Hematopoietic multipotent progenitor cell treated with erythropoietin and hydrocortisone succinate and interleukin-3 and kit ligand, for 17 days (in vitro differentiated cells): ENCODE data around the gene CRKL.
"Not testable (repeated sequence)": the region's sequence is repeated elsewhere in the genome, so short reads cannot be mapped to it uniquely, and the experiment has no call there.

Source experiments
- DNase-seq: peaks from one replicate; pipeline ENCODE4 v3.0.0-alpha.2; 2015; ENCODE audit warnings: low spot score

The CRKL gene, protein sequence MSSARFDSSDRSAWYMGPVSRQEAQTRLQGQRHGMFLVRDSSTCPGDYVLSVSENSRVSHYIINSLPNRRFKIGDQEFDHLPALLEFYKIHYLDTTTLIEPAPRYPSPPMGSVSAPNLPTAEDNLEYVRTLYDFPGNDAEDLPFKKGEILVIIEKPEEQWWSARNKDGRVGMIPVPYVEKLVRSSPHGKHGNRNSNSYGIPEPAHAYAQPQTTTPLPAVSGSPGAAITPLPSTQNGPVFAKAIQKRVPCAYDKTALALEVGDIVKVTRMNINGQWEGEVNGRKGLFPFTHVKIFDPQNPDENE

DNA sequence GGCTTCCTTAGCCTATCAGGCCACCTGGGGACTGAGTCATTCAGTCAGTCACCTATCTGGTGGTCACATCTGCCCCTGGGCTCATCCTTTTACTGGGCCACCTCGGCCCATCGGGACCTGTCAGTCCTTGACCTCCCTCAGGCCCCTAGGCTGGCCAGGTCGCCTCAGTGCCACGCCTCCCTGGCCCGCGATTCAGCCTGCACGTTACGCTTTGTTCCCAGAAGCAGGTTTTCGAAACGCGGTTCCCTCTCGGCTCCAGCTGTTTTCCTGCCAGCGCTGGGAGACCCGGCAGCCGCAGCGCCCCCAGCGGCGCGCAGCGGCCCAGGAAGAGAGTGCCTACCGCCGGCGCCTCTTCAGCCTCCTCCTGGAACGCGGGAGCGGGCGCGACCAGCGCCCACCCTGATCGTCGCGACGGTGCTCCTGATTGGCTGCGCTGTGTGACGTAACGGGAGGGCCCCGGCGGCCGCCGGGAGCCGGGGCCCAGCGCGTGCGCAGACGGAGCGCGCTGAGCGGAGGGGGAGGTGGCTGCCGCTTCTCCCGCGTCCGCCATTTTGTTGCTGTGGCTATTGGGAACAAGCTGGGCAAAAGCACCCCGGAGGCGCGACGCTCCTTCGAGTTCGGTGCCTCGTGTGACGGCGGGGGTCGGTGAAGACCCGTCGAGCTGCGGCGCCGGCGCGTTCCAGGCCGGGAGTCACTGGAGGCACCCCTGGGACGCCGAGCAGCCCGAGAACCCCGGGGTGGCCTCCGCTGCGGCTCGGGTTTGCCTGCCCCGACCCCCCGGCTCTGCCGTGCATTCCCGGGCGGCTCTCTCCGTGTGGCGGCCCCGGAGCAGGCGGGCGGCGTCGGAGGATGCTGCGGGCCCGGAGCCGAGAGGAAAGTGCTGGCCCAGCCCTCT is at the start of gene CRKL:
Gene CRKL, plus strand, starts transcription at position 492 of the 895 bp plus-strand sequence. CDS start 528 bp downstream, outside the sequence.
- peak; percentile 98 for DNase-seq

DNA sequence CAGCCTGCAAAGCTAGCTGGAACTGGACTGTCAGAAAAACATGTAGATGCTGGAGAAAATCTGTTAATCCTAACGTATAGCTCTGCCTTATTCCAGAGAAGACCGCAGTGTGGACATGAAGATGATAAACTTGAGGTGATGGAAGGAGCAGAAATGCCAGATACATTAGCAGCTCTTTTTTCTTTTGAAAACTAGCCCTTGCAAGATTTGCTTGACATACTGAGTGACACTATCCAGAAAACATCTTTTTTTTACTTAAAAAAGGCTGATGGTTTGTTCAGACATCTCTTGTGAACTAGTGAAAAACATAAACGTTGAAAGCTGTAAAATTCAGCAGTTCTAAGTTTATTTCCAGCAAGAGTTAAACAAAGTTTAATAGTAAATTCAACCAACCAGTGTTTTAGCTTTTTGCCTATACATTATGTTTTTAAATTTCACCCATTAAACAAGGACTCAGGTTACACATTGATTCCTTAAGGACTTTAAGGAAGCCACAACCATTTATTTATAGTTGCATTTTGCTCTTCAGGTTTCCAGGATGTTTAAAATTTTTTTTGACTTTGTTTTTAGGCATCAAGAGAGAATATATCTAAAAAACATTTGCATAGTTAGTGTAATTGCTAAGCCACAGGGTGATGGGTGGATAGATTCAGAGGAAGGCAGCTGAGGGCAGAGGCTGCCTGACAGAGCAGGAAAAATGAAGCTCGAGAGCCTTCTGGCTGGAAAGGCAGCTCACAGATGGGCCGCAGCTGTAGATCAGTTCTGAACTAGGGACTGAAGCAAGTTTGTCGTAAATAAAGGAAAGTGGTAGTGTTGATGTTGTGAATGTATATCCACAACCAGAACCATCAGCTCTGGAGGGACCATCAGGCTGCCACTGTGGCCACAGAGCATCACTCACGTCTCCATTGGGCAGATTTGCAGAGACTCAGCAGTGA is 48.9 kb upstream of the CRKL start:
- DNase-seq, result no peak

DNA sequence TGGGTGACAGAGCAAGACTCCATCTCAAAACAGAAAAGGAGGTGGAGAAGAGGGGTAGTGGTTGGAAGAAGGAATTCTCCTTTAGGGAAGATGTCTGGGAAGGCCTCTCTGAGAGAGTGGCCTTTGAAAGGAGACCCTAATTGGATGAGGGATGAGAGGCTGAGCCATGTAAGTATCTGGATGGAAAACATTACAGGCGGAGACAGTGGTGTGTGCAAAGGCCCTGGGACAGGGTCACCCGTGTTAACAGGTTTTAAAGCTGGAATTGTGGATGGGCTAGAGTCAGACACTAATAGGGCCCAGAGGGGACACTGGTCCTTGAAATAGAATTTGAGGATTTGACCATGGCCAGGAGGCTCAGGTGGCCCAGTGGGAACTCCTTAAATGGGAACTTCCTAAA is 48.0 kb upstream of the CRKL start:
- no peak for DNase-seq

DNA sequence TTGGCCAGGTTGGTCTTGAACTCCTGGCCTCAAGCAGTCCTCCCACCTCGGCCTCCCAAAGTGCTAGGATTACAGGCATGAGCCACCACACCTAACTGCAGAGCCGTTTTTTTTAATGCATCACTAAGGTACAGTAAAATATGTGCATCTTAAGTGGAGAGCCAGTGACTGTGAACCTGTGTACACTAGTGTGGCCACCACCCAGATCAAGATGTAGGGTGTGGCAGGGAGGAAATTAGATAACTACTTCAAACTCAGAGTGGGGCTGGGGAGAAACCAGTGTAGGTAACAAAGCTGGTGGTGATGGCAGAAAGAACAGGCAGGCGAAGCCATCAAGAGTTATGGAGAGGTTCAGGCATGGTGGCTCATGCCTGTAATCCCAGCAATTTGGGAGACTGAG is 44.0 kb upstream of the CRKL start:
- DNase-seq, result no peak

DNA sequence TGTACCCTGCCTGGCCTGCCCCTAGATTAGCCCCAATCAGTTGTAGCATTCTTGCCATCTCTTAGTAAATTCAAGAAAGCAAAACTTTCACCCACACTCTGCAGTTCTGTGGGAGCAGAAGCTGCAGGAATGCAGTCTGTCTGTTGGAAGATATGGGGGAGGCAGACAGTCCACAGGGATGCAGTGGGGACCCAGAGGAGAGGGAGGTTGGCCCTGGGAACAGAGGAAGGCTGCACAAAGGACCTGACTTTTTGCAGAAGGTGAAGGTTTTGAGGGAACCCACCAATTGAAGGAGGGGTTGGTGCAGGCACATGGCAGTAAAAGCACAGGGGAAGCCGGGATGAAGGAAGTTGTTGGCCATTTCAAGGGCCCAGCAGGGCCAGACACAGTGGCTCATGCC is 41.9 kb upstream of the CRKL start:
- DNase-seq, result no peak

DNA sequence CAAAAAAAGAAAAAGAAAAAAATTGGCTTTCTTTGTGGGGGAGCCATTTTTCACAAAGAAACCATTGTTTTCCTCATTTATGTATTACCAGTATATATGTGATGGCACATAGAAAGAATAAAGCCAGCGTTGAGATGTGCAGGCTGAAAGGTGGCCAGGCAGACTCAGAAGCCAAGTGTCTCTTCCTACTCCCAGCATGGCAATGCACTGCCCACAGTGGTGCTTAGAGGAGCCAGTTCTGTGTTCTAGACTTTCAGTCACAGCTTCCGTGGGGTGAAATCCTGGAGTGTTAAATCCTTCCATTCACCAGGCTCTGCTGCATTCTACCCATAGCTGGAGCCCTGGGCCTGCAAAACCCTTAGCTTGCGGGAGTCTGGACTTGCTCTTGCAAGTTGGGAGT is 39.5 kb upstream of the CRKL start:
- no peak for DNase-seq

DNA sequence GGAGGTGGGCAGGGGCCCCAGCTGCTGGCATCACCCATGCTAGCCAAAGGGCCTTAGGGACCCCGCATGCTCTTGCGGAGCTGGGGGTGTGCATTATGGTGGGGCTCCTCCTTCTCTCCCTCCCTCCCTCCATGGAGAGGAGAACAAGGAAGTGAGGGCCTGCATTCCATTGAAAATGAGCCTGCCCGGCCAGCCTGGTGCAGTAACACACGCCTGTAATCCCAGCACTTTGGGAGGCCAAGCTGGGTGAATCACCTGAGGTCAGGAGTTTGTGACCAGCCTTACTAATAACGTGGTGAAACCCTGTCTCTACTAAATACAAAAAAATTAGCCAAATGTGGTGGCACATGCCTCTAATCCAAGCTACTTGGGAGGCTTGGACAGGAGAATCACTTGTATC is 36.0 kb upstream of the CRKL start:
- no peak for DNase-seq

DNA sequence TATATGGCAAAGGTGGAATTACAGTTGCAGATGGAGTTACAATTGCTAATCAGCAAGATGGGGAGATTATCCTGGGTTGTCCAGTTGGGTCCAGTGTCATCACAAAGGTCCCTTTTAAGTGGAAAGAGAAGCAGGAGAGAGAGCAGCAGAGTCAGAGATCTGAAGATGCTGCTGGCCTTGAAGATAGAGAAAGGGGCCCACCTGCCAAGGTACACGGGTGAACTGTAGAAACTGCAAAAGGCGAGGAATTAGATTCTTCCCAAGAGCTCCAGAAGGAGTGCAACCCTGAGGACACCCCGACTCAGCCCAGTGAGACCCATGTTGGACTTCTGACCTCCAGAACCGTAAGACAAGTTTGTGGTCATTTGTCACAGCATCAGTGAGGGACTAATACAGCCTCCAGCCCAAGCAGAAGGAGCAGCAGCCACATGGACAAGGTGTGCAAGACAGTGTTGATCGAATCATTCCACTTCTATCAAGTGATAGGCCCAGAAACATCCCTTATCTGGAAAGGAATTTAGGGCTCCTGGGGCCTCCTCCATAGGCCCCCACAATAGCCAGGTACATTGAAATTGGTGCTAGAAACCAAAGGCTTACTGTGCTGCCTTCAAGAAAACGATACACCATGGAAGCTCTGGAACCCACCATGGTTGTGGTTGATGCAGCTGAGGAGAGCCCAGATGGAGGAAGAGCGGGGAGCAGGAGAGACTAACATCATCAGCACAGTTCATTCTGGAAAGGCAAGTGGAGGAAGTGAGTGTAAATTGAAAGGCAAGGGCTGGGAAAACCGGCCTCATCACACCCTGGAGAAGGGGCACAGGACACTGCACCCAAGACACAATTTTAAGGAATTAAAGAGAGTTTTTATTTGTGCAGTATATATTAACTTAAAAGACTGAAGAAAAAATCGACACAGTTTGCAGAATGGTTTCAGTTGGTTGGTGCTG is 35.1 kb upstream of the CRKL start:
- no peak for DNase-seq

DNA sequence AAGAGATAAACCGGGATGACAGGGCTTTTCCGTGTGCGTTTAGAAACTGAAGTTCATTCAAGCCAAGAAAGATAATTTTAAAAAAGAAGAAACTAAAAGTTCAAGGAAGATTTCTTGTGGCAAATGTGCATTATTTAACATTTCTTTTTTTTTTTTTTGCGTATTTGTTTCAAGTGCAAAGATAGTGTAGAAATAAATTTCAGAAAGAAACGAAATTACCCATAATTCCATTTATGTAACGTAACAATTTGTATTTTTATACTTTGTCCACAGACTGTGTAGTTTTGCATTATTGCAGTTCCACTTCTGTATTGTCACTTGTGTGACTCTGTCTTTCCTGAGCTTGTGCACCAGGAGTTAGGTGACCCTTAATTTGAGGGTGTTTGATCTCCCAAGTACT is 34.4 kb upstream of the CRKL start:
- no peak for DNase-seq

DNA sequence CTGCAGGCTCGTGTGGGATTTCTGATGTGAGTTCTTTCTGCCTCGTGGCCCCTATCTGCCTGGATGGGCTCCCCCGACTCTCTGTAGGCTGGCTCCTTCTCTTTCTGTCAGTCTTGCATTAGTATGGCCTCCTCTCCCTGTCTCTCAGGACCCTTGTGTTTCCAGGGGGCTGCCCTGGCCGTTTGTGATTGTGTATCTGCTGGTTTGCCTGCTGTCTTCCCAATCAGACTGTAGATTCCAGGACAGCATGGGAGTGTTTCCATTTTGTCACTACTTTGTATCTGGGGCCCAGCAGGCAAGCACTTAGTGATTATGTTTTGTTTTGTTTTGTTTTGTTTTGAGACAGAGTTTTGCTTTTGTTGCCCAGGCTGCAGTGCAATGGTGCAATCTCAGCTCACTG is 32.8 kb upstream of the CRKL start:
- DNase-seq, result no peak

DNA sequence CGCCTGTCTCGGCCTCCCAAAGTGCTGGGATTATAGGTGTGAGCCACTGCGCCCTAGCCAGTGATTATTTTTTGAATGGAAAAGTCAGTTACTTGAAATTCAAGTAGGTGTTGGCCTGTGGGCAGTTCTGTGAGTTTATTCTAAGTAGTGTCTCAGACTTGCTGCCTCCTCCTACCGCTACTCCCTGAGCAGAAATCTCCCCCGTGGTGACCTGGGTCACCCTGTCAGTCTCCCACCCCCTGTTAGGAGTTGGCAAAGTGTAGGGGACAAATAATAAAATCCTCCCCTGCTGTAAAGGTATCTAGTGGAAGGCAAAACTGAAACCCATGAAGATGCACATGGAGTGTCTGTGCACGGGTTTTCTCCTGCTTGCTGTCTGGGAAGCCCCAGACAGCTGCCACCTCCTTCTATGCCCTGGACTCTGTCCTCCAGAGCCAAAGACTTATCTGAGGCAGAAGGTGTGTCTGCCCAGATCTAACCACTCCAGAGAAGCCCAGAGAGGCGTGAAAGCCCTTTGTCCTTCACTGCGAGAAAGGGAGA is 32.1 kb upstream of the CRKL start:
- DNase-seq, result no peak

DNA sequence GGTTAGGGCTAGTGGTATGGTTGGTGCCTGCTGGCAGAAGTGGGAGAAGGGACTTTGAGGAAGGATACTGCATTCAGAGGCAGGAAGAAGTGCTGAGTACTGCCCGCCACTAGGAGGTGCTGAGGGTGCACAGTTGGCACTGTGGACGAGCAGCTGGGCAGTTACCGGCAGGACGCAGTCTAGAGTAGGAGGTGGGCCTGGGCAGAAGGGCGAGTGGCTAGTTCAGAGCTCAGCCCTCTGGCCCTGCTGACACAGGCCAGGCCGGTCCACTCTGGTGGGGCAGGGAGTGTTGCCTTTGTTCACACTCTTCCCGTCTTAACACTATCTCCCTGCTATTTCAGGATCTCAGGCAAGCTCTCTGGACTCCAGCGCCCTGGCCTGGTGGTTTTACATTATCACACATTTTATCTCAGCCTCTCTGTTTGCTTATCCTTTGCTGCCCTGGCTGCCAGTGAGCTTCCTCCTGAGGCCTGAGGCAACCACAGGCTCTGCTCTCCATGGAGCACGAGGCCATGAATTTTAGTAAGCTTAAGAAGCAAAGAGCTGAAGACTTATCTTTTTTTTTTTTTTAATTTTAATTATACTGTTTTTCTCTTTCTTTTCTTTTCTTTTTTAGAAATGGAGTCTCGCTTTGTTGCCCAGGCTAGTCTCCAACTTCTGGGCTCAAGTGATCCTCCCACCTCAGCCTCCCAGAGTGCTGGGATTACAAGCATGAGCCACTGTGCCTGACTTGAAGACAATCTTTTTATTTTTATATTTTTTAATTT is 31.5 kb upstream of the CRKL start:
- DNase-seq, result peak; percentile 85

DNA sequence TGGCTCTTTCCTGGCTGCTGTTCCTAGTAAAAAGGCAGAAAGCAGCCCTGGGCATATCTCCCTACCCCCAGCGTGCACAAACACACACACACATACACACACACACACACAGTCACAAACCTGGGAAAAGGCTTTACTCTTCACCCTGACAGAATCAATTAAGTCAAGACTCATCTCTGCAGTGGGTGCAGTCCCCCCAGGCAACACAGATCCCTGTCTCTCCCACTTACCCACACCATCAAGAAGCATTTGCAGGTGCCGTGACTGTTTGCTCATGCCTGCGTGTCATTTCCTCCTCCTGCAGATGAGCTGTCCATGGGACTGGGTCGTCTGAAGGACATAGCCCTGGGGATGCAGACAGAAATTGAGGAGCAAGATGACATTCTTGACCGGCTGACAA is 29.8 kb upstream of the CRKL start:
- no peak for DNase-seq

DNA sequence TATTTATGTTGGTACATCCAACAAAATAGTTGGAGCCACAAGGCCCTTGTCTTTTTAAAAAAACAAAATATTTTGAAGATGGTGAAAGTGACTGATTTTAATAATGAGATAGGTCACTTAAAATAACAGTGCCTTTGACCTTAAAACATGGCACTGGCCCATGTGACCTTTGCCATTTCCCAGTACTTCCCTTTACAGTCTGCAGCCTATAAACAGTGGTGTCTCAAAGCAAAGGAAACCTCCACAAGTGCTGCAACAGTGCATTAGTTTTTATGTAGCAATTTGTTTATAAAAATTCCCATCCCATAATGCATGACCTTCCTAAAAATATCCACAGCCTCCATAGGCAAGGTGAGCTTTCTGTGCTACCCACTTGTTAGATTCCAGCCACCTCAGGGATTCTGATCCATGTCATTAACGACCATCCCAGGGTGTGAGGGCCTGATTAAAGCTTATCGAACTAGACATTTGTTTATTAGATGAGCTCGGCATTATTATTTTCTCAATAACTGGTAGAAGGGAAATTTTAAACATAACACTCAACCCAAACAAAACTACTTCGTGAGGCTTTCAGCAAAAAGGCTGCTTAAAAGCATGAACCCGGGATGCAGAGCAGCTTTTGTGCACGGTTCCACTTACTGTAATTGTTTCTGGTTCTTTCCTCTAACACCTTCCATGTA is 28.0 kb upstream of the CRKL start:
- DNase-seq, result no peak

DNA sequence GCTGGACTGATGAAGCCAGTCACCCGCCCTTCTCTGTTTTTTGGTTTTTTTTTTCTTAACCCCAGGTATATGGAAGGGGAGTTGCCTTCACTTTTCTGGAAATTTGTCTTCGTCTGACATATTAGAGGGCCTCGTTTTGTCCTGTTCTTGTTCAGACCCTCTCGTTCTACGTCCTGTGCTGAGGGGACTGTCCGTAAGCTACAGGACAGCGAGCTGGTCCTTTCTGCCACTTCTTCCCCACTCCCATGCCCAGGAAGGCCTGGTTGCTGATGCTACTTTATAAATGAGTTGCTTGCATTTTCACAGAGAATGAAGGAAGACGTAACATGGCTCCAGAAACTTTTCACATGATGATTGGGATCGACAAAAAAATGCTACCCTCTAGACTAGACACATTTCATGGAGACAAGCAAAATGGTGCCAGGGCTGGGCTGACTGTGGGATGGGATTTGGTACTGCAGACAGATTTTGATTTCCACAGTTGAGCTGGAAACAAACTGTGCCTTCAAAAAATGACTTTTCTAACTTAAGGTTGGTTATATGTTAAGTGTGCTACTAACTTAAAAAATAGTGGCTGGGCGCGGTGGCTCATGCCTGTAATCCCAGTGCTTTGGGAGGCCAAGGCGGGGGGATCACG is 27.2 kb upstream of the CRKL start:
- no peak for DNase-seq

DNA sequence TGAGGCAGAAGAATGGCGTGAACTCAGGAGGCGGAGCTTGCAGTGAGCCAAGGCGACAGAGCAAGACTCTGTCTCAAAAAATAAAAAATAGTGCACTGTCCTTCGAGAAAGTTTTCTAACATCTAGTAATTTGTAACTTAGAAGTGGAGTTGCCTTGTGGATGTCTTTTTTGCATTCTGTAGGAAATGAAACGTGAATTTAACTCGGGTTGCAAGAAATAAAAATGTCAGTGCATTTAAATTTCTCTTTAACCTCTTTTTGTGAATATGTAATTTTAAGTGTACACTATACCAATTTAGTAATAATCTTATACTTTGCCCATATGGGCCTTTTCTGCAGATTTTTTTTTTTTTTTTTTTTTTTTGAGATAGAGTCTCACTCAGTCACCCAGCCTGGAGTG is 26.2 kb upstream of the CRKL start:
- no peak for DNase-seq

DNA sequence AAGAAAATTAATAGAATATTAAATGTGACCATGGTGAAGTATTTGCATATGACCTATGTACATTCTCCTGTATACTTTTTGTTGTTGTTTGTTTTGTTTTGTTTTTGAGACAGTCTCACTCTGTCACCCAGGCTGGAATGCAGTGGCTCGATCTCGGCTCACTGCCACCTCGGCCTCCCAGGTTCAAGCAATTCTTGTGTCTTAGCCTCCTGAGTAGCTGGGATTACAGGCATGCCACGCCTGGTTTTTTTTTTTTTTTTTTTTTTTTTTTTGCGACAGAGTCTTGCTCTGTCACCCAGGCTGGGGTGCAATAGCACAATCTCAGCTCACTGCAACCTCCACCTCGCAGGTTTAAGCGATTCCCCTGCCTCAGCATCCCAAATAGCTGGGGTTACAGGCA is 19.5 kb upstream of the CRKL start:
- not testable (repeated sequence) for DNase-seq

DNA sequence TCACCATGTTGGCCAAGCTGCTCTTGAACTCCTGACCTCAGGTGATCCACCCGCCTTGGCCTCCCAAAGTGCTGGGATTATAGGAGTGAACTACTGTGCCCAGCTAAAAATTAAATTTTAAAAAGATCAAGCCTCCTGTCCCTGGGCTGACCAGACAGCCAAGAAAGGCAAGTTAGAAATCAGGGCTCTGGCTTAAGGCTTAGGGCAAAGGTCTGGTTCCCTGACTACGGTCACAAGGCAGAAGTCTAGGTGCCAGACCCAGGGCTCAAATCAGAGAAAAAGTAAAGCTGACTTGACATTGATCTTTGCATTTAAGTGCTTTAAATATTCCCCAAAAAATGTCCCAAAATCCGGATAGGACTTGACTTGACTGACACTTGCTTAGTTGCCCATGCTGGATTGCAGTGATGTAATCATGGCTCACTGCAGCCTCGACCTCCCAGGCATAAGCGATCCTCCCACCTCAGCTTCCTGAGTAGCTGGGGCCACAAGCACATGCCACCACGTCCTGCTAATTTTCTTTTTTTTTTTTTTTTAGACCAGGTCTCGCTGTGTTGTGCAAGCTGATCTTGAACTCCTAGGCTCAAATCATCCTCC is 17.3 kb upstream of the CRKL start:
- no peak for DNase-seq
